HG03095 (cell line): ENCODE measurements around the gene RAD51.
A peak's percentile ranks its signal among the peaks of the same experiment; 100 is the strongest.

Experiments used
- ATAC-seq: cut with Tn5 transposase; IDR thresholded peaks from one replicate; pipeline ENCODE4 v1.9.1; 2021; ENCODE audit warnings: moderate library complexity; ENCODE audit not compliant: unreplicated experiment

Gene RAD51

DNA sequence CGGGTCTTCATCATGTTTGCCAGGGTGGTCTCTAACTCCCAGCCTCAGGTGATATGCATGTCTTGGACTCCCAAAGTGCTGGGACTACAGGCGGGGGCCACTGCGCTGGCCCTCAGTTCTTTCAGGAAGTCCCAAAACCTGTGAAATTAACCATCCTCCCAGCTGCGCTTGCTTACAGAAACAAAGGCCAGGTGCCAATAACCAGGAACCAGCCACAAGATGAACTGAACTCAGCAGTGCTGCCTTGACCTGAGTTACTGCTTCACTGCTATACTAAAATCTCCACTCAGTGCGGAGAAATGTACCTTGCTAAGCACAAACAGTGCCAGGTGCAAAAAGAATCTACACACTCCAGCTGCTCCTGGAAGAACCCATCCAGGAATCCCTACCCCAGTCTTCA, 65.0 kb downstream of the RAD51 start:
- no peak for ATAC-seq

DNA sequence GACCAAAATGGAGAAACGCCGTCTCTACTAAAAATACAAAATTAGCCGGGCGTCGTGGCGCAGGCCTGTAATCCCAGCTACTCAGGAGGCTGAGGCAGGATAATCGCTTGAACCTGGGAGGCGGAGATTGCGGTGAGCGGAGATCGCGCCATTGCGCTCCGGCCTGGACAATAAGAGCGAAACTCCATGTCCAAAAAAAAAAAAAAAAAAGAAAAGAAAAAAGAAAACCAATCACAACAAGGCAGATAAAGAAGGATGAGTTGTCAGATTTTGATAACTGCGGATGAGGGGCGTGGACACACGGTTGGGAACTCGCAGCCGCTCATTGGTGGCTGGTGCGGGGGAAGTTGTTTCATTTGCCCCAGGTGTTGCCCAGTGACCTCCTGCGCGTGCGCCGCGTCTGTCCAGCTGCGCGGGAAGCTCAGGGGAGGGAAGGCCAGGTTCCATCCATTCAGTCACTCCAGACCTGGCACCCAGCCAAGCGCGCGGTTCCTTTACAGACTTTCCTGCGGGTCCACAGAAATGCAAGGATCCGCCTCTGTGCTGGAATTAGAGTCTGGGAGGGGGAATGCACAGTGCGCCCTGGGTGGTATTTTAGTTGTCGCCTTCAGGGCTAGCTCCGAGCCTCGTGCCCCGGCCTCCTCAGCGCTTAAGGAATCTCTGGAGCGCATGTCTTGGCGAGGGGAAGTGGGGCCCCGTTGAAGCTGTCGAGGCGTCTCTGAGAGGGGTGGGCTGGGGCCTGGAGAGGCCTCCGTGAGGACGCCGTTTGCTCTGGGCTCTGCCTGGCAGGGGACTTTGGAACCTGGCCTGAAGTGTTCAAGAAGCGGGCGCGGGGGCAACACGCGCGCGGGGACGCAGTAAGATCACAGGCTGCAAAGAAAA, 68.2 kb downstream of the RAD51 start:
- peak; percentile 9 for ATAC-seq

DNA sequence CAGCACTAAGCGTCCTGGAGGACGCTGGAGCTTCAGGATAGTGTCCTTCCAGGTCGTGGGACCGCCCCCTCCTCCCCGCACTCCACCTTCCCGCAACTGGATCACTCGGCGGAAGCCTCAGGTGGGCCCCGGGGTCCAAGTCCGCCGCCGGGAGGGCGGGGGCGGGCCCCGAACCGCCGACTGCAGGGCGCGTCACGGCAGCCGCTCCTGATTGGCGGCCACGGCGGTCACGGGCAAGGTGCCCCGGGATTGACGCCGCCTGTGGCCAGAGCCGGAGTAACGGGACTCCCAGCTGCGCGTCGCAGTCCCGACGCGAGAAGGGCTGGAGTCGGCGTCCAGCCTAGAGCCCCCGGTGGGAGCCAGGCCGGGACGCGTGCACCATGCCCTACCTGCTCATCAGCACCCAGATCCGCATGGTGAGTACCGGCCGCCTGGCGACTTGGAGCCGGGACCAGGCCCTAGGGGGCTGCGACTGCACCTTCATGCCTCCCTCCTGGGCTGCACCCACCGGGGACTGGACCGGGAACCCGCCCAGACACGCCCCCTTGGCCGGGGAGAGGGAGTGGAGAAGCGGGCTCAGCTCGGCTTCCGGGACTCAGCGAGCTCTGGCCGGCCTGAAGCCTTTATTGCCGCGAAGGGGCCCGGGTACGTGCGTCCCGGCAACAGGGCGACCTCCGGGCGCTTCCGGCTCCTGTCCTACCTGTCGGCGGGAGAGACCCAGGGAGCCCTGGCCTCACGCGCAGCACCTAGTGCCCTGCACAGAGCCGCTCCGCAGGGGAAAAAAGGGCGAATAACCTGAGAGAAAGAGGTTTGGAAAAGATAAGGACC, 69.0 kb downstream of the RAD51 start, which contains the start of gene GCHFR:
TSS of gene GCHFR (plus strand) at position 268 of the 828 bp plus-strand sequence. CDS start at position 381, 113 bp downstream.
- ATAC-seq, result peak; percentile 66

DNA sequence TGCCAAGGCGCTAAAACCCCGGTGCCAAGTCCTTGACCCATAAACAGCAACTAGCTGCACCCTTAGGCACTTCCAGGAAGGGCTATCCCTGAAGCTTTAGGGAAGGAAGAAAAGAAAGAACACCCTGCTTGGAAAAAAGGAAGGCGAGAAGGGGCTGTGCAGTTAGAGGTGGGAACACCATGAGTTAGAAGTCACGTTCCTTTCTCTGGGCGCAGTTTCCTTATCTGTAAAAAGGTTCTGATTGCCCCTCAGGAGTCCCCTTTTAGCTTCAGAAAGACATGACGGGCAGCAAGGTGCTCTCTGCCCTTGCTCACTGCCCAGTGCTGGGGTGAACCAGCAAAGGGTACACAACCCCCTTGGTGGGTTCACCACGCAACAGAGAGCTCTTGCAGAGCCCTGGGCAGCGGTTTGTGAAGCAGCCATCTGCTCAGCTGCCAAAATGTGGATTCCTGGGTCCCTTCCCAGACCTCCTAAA, 69.7 kb downstream of the RAD51 start:
- no peak for ATAC-seq

DNA sequence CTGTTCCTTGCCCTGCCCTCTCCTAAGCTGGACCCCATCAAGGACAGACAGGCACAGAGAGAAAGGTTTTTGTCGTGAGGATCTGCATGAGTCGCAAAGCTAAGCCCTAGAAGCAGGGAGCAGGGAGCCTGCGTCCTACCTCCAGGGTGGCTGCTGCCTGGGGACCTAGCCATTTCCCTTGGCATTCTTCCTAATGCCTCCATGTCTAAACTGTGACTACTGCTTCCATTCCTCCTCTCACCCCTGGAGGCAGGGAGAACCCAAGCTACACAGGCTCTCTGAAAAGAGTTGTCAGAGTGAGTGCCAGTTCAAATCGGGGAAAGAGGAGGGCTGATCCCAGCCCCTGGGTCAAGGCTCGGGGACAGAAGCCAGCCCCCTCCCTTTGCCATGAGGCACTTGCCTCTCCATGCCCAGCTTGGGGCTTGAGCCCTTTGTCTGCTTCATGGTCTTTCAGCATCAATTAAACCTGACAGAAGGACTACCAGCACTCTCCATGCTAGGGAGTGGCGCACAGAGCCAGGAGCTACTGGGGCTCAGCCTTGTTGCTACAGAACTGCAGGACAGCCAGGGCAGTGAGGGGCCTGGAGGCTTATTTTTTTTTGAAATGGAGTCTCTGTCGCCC, 71.3 kb downstream of the RAD51 start:
- ATAC-seq, result no peak

DNA sequence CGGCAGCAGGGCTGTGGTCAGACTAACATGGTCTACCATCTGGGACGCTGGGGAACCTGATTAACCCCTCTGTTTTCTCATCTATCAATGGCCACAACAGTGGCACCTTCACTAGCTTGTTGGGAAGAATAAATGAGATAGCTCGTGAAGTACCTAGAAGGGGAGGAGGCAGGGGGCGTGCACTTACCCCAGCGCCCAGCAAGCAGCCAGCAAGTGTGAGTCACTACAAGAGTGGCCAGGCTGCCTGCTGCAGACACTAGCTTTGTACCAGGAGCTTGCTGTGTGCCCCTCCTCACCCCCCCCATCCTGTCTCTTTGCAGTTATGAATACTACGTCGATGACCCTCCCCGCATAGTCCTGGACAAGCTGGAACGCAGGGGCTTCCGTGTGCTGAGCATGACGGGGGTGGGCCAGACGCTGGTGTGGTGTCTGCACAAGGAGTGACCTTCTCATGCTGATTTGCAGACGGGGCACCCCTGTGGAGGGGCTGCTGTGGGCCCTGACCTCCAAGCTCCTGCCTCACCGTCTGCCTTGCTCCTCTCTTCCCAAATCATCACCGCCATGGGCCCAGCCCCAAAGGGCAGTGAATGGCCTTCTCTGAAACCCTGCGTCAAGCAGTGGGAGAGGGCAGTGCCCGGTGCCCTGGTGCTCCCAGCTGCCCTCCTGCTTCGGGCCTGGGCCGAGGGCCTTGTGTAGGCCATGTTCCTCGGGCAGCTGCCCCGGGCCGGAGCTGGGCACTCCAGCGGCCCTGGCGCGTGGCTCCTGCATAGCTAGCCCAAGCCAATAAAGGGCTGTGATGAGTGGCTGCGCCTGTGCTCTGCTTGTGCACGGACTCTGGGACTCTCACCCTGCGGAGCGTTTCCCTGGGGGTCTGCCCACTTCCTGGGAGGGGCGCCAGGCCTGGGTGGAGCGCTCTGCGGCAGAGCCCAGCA, 72.2 kb downstream of the RAD51 start:
- ATAC-seq, result no peak

DNA sequence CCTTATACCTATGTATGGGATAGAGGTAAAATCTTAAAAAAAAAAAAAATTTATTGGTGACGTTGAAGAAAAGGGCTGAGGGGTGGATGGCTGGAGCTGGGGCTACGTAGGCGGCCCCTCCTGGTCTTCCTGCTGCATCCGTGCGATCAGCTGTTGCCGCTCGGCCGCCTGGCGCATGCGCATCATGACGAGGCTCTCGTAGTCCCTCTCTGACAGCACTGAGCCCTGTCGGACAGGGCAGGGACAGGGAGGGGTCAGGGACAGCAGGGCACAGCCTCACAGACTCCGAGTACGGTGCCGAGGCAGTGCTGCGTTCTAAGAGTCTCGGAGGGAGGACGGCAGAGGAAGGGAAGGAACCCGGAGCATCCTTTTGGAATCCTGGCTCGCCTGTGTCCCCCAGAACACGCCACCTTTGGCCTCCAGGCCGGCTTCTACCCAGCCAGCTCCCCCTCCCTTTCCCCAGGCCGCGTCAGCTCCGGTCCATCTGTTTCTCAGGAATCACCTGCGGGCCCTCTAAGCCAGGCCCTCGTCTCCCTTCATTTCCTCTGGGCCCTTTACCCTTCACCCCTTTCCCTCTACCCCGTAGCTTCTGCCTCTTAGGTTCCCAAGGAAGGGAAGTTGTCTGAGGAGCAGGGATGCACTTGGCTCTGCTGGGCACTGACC, 73.0 kb downstream of the RAD51 start:
- ATAC-seq, result no peak

DNA sequence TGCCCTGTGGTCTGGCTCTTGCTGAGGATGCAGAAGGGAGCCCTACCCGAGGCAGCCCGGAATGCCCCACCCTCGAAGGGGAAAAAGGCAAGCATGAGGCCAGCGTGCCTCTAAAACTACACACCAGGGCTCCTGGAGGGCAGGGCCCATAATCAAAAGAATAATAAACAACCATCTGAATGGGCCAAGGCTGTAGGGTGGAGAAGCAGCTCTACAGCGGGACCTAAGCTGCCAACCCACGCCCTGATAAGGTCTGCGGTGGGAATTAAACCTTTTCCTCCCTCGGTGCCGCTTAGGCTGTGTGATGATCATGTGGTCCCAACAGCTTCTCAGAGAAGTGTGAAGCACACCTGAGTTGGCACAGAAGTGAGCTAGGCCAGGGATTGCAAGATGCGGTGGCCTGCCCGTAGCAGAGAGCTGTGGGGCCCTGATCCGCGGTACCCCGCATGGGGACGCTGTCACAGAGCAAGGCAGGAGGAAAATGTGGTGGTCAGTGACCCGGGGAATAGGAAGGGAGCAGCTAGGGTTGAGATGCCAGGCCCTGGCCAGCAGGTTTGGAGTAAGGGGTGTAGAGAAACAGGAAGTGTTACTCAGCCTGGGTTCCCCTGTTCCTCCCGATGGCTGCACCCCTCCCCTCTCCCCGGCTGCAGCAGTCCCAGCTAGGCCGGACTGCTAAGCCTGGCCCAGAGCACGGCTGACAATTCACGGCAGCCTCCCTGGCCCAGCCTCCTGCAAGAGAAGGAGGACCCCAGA, 73.7 kb downstream of the RAD51 start:
- no peak for ATAC-seq

DNA sequence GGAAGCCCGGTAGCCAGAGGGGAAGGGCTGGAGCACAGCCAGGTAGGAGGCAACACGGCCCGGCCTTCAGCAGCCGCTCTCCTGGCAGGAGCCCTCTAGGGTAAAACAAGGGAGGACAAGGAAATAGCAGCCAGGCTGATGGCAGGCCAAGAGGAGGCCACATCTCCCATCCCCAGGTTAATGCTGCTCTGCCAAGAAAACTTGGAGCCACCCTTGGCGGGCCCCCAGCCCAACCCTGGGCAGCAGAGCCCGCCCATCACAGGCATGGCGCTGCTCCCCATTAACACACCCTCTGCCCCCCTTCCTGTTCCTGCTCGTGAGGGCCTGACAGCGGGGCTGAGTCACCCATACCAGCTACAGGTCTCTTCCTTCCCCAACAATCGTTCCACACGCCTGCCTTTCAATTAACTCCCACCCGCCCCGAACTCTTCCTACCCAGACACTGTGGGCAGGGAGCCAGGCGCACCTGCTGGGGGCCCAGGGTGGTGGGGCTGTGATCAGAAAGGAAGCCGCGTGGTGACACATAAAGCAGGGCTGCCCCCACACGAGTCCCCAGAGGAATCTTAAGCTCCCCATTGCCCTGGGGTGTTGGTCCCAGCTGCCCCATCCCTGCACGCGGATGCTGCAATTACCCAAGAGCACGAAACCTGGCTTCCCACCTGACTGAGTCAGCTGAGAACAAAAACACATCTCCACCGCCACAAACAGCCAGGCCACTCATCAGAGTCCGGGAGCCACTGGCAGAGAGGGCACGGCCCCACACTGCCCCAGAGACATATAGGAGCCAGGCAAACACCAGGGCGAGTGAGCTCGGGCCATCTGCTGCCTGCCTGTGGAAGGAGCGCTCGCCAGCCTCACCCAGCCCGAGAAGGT, 74.5 kb downstream of the RAD51 start, which contains the start of gene C15orf62:
TSS of gene C15orf62 (plus strand) at position 707 of the 873 bp plus-strand sequence. CDS start 516 bp downstream, outside the sequence.
- ATAC-seq, result peak; percentile 39

DNA sequence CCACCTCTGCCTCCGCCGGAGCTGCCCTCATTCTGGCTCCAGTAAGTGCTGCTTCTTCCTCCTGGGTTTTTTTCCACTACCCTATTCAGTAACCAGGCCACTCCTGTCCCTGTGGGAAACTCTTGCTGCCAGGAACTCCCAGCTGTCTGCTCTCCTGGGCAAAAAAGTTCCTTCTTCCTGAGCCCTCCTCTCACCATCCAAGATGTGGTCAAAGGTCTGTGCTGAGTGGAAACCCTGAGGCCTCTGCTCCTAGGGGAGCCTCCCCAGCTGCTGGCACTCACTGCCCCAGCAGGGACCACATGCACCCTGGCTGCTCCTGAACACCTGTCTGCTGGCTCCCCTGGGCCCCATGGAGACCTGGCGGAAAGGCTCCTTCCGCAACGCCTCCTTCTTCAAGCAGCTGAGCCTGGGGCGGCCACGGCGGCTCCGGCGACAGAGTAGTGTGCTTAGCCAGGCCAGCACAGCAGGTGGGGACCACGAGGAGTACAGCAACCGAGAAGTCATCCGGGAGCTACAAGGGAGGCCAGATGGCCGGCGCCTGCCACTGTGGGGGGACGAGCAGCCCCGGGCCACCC, 75.3 kb downstream of the RAD51 start:
- no peak for ATAC-seq

DNA sequence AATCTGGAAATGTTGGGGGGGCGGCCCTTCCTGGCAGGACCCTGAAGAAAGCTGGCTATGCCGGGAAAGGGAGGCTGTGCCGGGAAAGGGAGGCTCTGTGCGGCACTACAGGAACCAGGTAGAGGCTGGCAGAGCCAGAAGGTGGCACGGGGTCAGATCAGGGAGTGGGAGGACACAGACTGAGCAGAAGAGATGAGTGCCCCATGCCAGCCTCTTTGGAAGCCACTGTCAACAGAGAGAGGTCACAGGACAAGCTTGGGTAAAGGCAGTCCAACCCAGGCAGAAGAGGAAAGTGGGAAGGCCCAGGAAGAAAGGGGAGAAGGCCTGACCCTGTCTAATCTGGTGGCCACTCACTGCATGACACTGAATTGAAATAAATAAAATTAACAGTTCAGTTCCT, 76.3 kb downstream of the RAD51 start:
- ATAC-seq, result no peak

DNA sequence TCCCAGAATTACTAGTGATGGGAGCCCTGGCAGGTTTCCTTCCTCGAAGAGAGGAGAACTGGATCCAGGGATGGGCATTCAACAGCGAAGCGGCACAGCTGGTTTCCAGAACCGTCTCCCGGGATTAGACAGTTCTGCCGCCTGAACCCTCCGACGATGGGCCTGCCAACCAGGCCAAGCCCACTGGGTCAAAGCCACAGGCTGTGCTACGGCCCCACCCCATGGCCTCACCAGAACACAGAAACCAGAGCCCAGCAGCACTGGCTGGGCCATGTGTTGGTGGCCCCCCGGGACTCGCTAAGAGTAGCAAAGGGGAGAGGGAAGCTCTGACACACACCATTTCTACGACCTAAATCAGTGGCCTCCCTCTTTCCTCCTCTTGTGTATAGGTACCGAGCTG, 77.0 kb downstream of the RAD51 start:
- no peak for ATAC-seq

DNA sequence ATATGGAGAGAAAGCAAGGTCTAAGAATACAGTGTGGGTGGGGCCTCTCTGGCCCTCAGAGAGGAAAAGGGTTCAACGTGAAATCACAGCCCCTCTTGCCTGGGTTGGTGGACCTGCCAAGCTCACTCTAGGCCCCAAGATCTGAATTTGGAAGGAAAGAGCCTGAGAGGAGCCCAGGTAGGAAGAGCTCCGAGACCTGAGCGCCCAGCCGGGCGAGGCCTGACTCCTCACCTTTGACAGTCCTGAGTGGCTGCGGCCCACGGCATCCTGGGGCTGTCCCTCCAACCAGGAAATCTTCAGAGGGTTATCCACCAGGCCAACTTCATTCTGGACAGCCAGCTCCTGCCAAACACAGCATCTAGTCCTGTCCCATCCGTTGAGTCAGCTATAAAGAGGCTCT, 78.5 kb downstream of the RAD51 start:
- no peak for ATAC-seq

DNA sequence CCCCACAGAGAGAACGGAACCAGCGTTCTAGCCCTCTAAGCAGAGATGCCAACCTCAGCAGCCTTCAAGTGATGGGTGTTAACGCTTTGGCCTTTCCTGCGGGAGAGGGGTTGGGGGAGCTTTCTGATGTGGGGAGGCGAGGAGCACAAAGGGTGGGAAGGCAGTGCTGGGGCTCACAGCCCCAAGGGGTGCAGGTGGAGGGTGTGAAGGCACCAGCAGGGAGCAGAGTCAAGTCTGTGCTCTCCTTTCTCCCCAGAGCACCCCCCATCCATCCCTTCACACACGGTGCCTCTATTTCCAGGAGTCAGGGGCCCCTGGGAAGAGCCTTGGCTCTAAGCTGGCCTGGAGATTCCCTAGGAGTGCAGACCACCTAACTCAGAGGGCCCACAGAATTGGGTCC, 78.9 kb downstream of the RAD51 start:
- ATAC-seq, result no peak

DNA sequence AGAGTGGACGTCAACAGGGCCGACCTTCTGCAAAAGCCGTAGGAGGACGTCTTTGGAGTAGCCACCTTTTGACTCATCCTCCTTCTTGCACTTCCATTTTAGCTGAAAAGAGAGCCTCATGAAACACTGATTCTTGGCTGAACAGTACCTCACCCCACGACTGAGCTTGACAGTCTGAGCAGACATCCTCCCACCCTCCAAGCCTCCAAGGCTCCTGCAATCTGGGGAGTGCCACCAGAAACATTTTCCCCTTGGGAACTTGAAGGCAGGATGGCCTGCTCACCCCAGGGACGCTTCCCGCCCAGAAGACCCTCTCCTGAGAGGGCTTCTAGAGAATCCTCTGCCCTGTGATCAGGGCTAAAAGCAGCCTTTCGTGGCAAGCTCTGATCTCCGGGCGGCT, 80.0 kb downstream of the RAD51 start:
- ATAC-seq, result no peak

DNA sequence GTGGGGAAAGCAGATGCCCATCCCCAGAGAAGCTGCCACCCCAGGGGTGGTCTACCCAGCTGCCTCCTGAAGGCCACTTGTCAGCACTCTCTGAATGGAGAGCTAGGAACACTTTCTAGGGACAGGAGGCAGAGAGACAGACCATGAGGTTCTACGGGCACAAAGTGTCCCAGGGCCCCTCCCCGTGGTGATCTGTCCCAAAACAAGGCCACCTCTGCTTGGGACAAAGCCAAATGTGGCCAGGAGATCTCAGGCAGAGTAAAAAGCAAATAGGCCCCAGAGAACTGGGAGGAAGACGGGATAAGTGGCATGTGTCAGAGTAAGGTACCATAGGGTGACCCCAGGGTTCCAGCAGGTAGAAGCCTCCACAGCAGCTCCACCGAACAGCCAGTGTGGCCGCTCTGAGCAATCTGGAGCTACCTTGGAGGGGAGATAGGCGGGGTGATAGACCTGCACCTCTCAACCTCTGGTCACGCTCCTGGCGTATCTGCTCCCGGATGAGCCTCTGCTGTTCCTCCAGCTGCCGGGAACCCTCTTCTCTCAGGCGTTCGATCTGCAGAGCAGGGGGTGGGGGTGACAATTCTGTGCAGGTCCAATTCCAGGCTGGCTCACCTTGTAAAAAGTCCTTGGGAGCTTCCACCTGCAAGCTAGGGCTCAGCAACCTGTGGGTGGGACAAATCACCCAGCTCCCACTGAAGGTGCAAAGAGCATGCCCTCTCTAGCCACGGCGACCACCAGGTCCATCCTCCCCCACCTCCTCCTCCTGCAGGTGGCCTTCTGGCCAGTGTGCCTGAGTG, 81.0 kb downstream of the RAD51 start:
- ATAC-seq, result no peak
